SK-N-SH (cell line): ENCODE data around the gene ERCC5. TPM values are rescaled to one million over a fixed set of nuclear protein-coding genes. Genes with fewer than 3 reads are reported as not detected.

Experiments used
- CTCF ChIA-PET: fragments of 300-600, 350-600 bp; formaldehyde crosslinking; extraction: SDS; loops from one replicate; lab custom pipeline; 2021; lab: Yijun Ruan, JAX
- POLR2A ChIA-PET: fragments of 350-600 bp; sonication (Branson Sonifier 250); formaldehyde crosslinking; extraction: SDS; loops from one replicate; lab custom pipeline; 2020; ENCODE audit warnings: antibody characterized with exemption, inconsistent platforms; lab: Yijun Ruan, JAX
- DNase-seq: peaks from one replicate; pipeline ENCODE4 v3.0.0; 2012
- H2AFZ ChIP-seq: fragments of 200-600 bp; sonication (generic); 2 replicates; pipeline ENCODE4 v1.8.1; 2016; ENCODE audit warnings: antibody characterized with exemption, mild to moderate bottlenecking, low read depth
- H3F3A ChIP-seq: fragments of 200-600 bp; sonication (generic); replicated peaks from 2 replicates; pipeline ENCODE3; 2016; ENCODE audit warnings: antibody characterized with exemption, mild to moderate bottlenecking; ENCODE audit not compliant: insufficient read depth
- H3K27ac ChIP-seq, 2 experiments: fragments of 200-500 bp in 1 of 2; fragments of 200-600 bp in 1 of 2; sonication (Bioruptor generic) in 1 of 2; sonication (generic), shearing (Covaris generic) in 1 of 2; 2 replicates each; pipeline versions ENCODE4 v1.5.1 to v1.6.1; 2014 to 2016; ENCODE audit warnings: low read depth in 2 of 2, inconsistent platforms in 1 of 2, low read length in 1 of 2, mild to moderate bottlenecking in 1 of 2, mixed read lengths in 1 of 2
- H3K27me3 ChIP-seq: fragments of 200-600 bp; sonication (generic), shearing (Covaris generic); 2 replicates; pipeline ENCODE4 v1.6.1; 2016; ENCODE audit warnings: mixed run types; ENCODE audit not compliant: insufficient read depth
- H3K36me3 ChIP-seq, 2 experiments: fragments of 200-500 bp in 1 of 2; fragments of 200-600 bp in 1 of 2; sonication (Bioruptor generic) in 1 of 2; sonication (generic) in 1 of 2; replicated peaks in 1 of 2; 2 replicates each; pipeline versions ENCODE3 to v1.5.1; 2014 to 2016; ENCODE audit warnings: low read length in 1 of 2, mild to moderate bottlenecking in 1 of 2; ENCODE audit not compliant: insufficient read depth in 2 of 2, control insufficient read depth in 1 of 2
- H3K4me1 ChIP-seq, 2 experiments: fragments of 200-500 bp in 1 of 2; fragments of 200-600 bp in 1 of 2; sonication (Bioruptor generic) in 1 of 2; sonication (generic), shearing (Covaris generic) in 1 of 2; 2 replicates each; pipeline versions ENCODE4 v1.5.1 to v1.6.1; 2014 to 2016; ENCODE audit warnings: low read depth in 1 of 2, low read length in 1 of 2, mixed run types in 1 of 2; ENCODE audit not compliant: insufficient read depth in 2 of 2, control insufficient read depth in 1 of 2
- H3K4me2 ChIP-seq: fragments of 200-600 bp; sonication (generic), shearing (Covaris generic); 2 replicates; pipeline ENCODE4 v1.6.1; 2017; ENCODE audit warnings: mixed run types
- H3K4me3 ChIP-seq, 2 experiments: fragments of 200-500 bp in 1 of 2; fragments of 200-600 bp in 1 of 2; sonication (Bioruptor generic) in 1 of 2; sonication (generic), shearing (Covaris generic) in 1 of 2; 2 replicates each; pipeline versions ENCODE4 v1.5.1 to v1.8.1; 2014 to 2016; ENCODE audit warnings: low read depth in 2 of 2, inconsistent platforms in 1 of 2, low read length in 1 of 2, mild to moderate bottlenecking in 1 of 2, mixed read lengths in 1 of 2, moderate library complexity in 1 of 2
- H3K79me2 ChIP-seq: fragments of 200-600 bp; sonication (generic); 2 replicates; pipeline ENCODE4 v1.8.1; 2017; ENCODE audit warnings: mild to moderate bottlenecking; ENCODE audit not compliant: insufficient read depth
- H3K9ac ChIP-seq: fragments of 200-600 bp; sonication (generic); 2 replicates; pipeline ENCODE4 v1.6.1; 2017; ENCODE audit warnings: mixed run types
- H3K9me2 ChIP-seq: fragments of 200-600 bp; sonication (generic); 2 replicates; pipeline ENCODE4 v1.6.1; 2017; ENCODE audit warnings: mixed run types
- H3K9me3 ChIP-seq: fragments of 200-600 bp; sonication (generic); 2 replicates; pipeline ENCODE4 v1.6.1; 2017; ENCODE audit warnings: mixed run types, mild to moderate bottlenecking, moderate library complexity
- H4K20me1 ChIP-seq: fragments of 200-600 bp; sonication (generic); 2 replicates; pipeline ENCODE4 v1.6.1; 2017; ENCODE audit warnings: mild to moderate bottlenecking, mixed run types; ENCODE audit not compliant: insufficient read depth
- FOSL2 ChIP-seq: IDR thresholded peaks from 2 replicates; pipeline ENCODE4 v1.4.0; 2012; ENCODE audit warnings: low read depth, mild to moderate bottlenecking, moderate library complexity, borderline replicate concordance
- FOXJ3 ChIP-seq: sonication (generic); formaldehyde crosslinking; IDR thresholded peaks from 2 replicates; pipeline ENCODE4 v1.5.1; 2020; ENCODE audit warnings: mild to moderate bottlenecking, missing genetic modification reagents
- FOXM1 ChIP-seq: IDR thresholded peaks from 2 replicates; pipeline ENCODE4 v1.4.0; 2012; ENCODE audit warnings: low read depth, mild to moderate bottlenecking
- GATA2 ChIP-seq: sonication (generic); formaldehyde crosslinking; IDR thresholded peaks from 2 replicates; pipeline ENCODE4 v1.5.0; 2020; ENCODE audit warnings: mild to moderate bottlenecking, missing genetic modification reagents
- JUND ChIP-seq: IDR thresholded peaks from 2 replicates; pipeline ENCODE4 v1.4.0; 2012
- MXI1 ChIP-seq: IDR thresholded peaks from 2 replicates; pipeline ENCODE4 v1.6.1; 2012; ENCODE audit warnings: mild to moderate bottlenecking, low read depth, low read length, improper control_type of control experiment
- NFIC ChIP-seq: IDR thresholded peaks from 2 replicates; pipeline ENCODE4 v1.4.0; 2012; ENCODE audit warnings: borderline replicate concordance
- RFX5 ChIP-seq: IDR thresholded peaks from 2 replicates; pipeline ENCODE4 v1.6.1; 2012; ENCODE audit warnings: mild to moderate bottlenecking, improper control_type of control experiment, low read length
- RXRA ChIP-seq: IDR thresholded peaks from 2 replicates; pipeline ENCODE4 v1.4.0; 2012; ENCODE audit warnings: low read depth, mild to moderate bottlenecking, borderline replicate concordance
- SMC3 ChIP-seq: IDR thresholded peaks from 2 replicates; pipeline ENCODE4 v1.6.1; 2012; ENCODE audit warnings: low read depth, low read length, improper control_type of control experiment
- TCF12 ChIP-seq: IDR thresholded peaks from 2 replicates; pipeline ENCODE4 v1.4.0; 2012
- TEAD4 ChIP-seq: IDR thresholded peaks from 2 replicates; pipeline ENCODE4 v1.4.0; 2012; ENCODE audit warnings: mild to moderate bottlenecking, borderline replicate concordance; ENCODE audit not compliant: insufficient read depth
- YY1 ChIP-seq: IDR thresholded peaks from 2 replicates; pipeline ENCODE4 v1.4.0; 2012; ENCODE audit warnings: low read depth, mild to moderate bottlenecking
- WGBS: methylation state at CpG from one replicate; pipeline ENCODE4 v1.1.6; 2017; ENCODE audit warnings: low lambda C conversion rate; 5-methylcytosine and 5-hydroxymethylcytosine counted together
- polyA plus RNA-seq, 3 experiments: library from polyadenylated mRNA; depleted of rRNA; stranded (reverse); fragments of >200 nt; gene quantifications; 2 replicates each; pipeline ENCODE4 v1.2.3, GENCODE V29; 2012
- TF ChIP-seq, protein P1 (sequence below): IDR thresholded peaks from 2 replicates; pipeline ENCODE4 v1.6.1; 2012; ENCODE audit warnings: mild to moderate bottlenecking, low read depth, low read length, moderate library complexity
- TF ChIP-seq, protein P2 (sequence below): IDR thresholded peaks from 2 replicates; pipeline ENCODE4; 2012

The ERCC5 gene
- polyA plus RNA-seq, 1 of the 3 experiments (the other 2 are of a cell fraction) = 14.1 TPM

DNA sequence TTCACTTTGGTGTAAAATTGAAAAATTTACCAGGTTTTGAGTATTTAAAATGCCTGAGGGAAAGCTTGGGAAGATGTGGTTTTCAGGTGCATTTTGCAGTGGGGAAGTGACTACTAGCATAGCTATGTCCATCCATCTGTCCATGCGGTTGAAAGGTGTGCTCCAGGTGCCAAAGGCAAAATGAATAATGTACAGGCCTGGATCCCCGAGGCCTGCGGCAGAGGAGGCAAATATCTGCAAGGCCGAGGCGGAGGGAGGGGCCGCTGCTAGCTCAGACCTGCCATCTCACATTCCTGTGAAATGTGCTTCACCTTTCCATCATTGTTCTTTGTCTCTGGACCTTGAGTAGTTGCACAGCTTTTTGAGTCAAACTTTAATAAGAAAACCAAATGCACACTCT, 65.5 kb downstream of the ERCC5 start:
- H3K4me1 ChIP-seq = no peaks in the 10 kb centered on the region
- 64% methylated on average over 6 of the region's 6 CpGs for WGBS
- CTCF ChIA-PET = interaction anchor here (1.2 to 1.7 kb wide), 3 partner anchors 9 to 40 kb away, joined by 3 to 5 read pairs (median 4); no protein-coding TSS in a partner anchor

DNA sequence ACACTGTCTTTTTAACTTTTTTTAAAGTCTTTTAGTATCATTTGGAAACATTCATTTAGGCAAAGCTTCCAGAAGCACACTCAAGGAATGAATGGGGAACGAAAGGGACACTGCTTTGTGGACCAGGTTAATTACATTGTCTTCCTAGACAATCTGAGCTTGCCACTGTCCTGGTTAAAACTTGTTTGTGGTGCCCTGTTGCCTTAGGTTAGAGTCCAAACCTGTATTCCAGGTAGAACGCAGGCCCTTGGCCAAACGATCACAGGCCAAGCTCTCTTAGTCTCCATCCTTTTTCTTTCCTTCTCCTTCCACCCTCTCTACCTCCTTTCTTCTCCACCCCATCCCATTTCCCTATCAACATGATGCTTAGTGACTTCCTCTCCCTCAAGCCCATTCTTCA, 66.8 kb downstream of the ERCC5 start:
- CTCF ChIA-PET = interaction anchor here (1.4 to 1.5 kb wide), 2 partner anchors 8 to 9 kb away, joined by 3 read pairs; no protein-coding TSS in a partner anchor
- Histone ChIP-seq H3K9ac (no peak overlapping the region), H2AFZ (no peak overlapping the region), H3F3A (no peaks in the 10 kb centered on the region), H3K4me3 (no peak overlapping the region), H3K4me1 (no peaks in the 10 kb centered on the region), H3K27me3 (no peaks in the 10 kb centered on the region), H3K79me2 (no peaks in the 10 kb centered on the region), H3K27ac (no peak overlapping the region), H3K36me3 (no peaks in the 10 kb centered on the region), H3K4me2 (no peak overlapping the region), H3K9me3 (no peaks in the 10 kb centered on the region), H3K9me2 (no peaks in the 10 kb centered on the region), H4K20me1 (no peaks in the 10 kb centered on the region)
- POLR2A ChIA-PET = no interaction called here
- TF ChIP-seq FOSL2 = no peak
- TF ChIP-seq TEAD4 = no peak
- WGBS = 37% methylated on average over 3 of the region's 3 CpGs
- DNase-seq = no peak

More for the DNA sequence above, 65.5 kb downstream of the ERCC5 start:
- no peak overlapping the region for H2AFZ ChIP-seq
- no peaks in the 10 kb centered on the region for H3F3A ChIP-seq
- DNase-seq = no peak
- H3K27me3 ChIP-seq = no peaks in the 10 kb centered on the region
- no peaks in the 10 kb centered on the region for H3K79me2 ChIP-seq
- TF ChIP-seq FOXJ3 (CRISPR knock-in tag) (no peak), NFIC (no peak), JUND (no peak), SMC3 (no peak), MXI1 (no peak), RFX5 (no peak), RXRA (no peak), TCF12 (no peak), GATA2 (CRISPR knock-in tag) (no peak), FOSL2 (no peak), YY1 (no peak), FOXM1 (no peak), TEAD4 (no peak)
- TF ChIP-seq, protein P1, sequence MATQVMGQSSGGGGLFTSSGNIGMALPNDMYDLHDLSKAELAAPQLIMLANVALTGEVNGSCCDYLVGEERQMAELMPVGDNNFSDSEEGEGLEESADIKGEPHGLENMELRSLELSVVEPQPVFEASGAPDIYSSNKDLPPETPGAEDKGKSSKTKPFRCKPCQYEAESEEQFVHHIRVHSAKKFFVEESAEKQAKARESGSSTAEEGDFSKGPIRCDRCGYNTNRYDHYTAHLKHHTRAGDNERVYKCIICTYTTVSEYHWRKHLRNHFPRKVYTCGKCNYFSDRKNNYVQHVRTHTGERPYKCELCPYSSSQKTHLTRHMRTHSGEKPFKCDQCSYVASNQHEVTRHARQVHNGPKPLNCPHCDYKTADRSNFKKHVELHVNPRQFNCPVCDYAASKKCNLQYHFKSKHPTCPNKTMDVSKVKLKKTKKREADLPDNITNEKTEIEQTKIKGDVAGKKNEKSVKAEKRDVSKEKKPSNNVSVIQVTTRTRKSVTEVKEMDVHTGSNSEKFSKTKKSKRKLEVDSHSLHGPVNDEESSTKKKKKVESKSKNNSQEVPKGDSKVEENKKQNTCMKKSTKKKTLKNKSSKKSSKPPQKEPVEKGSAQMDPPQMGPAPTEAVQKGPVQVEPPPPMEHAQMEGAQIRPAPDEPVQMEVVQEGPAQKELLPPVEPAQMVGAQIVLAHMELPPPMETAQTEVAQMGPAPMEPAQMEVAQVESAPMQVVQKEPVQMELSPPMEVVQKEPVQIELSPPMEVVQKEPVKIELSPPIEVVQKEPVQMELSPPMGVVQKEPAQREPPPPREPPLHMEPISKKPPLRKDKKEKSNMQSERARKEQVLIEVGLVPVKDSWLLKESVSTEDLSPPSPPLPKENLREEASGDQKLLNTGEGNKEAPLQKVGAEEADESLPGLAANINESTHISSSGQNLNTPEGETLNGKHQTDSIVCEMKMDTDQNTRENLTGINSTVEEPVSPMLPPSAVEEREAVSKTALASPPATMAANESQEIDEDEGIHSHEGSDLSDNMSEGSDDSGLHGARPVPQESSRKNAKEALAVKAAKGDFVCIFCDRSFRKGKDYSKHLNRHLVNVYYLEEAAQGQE = no peak
- TF ChIP-seq, protein P2, sequence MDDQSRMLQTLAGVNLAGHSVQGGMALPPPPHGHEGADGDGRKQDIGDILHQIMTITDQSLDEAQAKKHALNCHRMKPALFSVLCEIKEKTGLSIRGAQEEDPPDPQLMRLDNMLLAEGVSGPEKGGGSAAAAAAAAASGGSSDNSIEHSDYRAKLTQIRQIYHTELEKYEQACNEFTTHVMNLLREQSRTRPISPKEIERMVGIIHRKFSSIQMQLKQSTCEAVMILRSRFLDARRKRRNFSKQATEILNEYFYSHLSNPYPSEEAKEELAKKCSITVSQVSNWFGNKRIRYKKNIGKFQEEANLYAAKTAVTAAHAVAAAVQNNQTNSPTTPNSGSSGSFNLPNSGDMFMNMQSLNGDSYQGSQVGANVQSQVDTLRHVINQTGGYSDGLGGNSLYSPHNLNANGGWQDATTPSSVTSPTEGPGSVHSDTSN = no peak
- H3K4me2 ChIP-seq = no peak overlapping the region
- no peaks in the 10 kb centered on the region for H3K9me3 ChIP-seq
- POLR2A ChIA-PET = no interaction called here
- H3K4me3 ChIP-seq = no peak overlapping the region
- H3K27ac ChIP-seq = no peak overlapping the region
- H3K9me2 ChIP-seq = no peaks in the 10 kb centered on the region
- no peaks in the 10 kb centered on the region for H3K36me3 ChIP-seq
- H4K20me1 ChIP-seq = no peaks in the 10 kb centered on the region
- H3K9ac ChIP-seq = no peak overlapping the region
